ENCODE data around the gene PRSS1.

Gene PRSS1

GRCh38 chr7:142722248-142722794 is 27.0 kb upstream of the PRSS1 start:
- no peaks in the 10 kb centered on the region for H4K20me1 ChIP-seq (ENCODE audit: low read depth, low read length)
- H3K9ac ChIP-seq (ENCODE audit: low read length), result no peak overlapping the region
- no peak overlapping the region for H2AFZ ChIP-seq (ENCODE audit: low read depth, low read length, severe bottlenecking)
- H3F3A ChIP-seq (ENCODE audit: insufficient read depth), result no peaks in the 10 kb centered on the region
- H3K4me3 ChIP-seq (ENCODE audit: insufficient read depth, low read length, poor library complexity, severe bottlenecking), result no peak overlapping the region
- H3K9me2 ChIP-seq (replicated peaks; ENCODE audit: insufficient read depth, low read length), result no peaks in the 10 kb centered on the region
- no peak overlapping the region for H3K4me2 ChIP-seq (ENCODE audit: low read depth, low read length, poor library complexity, severe bottlenecking)
- H3K9me3 ChIP-seq (ENCODE audit: insufficient read depth, low read length), result no peaks in the 10 kb centered on the region
- no peaks in the 10 kb centered on the region for H3K27me3 ChIP-seq (ENCODE audit: low read length)
- H3K27ac ChIP-seq (ENCODE audit: low read depth, low read length), result no peak overlapping the region
- H3K36me3 ChIP-seq (ENCODE audit: low read length), result no peaks in the 10 kb centered on the region
- no peaks in the 10 kb centered on the region for H3K79me2 ChIP-seq (ENCODE audit: insufficient read depth, low read length)
- TF ChIP-seq EZH2phosphoT487 (conservative IDR thresholded peaks at IDR 0.05; ENCODE audit: low read length) (no peak), CTCF (IDR thresholded peaks at IDR 0.05; ENCODE audit: insufficient read depth, low read length, poor library complexity, severe bottlenecking) (no peak)

GRCh38 chr7:142733271-142733670 is 16.0 kb upstream of the PRSS1 start:
- Histone ChIP-seq H3K79me2 (ENCODE audit: insufficient read depth, low read length) (no peaks in the 10 kb centered on the region), H3K4me3 (ENCODE audit: insufficient read depth, low read length, poor library complexity, severe bottlenecking) (no peak overlapping the region), H3K27me3 (ENCODE audit: low read length) (no peaks in the 10 kb centered on the region), H3K9ac (ENCODE audit: low read length) (no peak overlapping the region), H4K20me1 (ENCODE audit: low read depth, low read length) (no peaks in the 10 kb centered on the region), H3K9me3 (ENCODE audit: insufficient read depth, low read length) (no peaks in the 10 kb centered on the region), H3K4me2 (ENCODE audit: low read depth, low read length, poor library complexity, severe bottlenecking) (peak overlapping the region; percentile 44), H3F3A (ENCODE audit: insufficient read depth) (no peaks in the 10 kb centered on the region), H3K9me2 (replicated peaks; ENCODE audit: insufficient read depth, low read length) (no peaks in the 10 kb centered on the region), H3K36me3 (ENCODE audit: low read length) (no peaks in the 10 kb centered on the region), H2AFZ (ENCODE audit: low read depth, low read length, severe bottlenecking) (peak overlapping the region; percentile 81), H3K27ac (ENCODE audit: low read depth, low read length) (no peak overlapping the region)
- TF ChIP-seq EZH2phosphoT487 (conservative IDR thresholded peaks at IDR 0.05; ENCODE audit: low read length) (no peak), CTCF (IDR thresholded peaks at IDR 0.05; ENCODE audit: insufficient read depth, low read length, poor library complexity, severe bottlenecking) (no peak)

DNA sequence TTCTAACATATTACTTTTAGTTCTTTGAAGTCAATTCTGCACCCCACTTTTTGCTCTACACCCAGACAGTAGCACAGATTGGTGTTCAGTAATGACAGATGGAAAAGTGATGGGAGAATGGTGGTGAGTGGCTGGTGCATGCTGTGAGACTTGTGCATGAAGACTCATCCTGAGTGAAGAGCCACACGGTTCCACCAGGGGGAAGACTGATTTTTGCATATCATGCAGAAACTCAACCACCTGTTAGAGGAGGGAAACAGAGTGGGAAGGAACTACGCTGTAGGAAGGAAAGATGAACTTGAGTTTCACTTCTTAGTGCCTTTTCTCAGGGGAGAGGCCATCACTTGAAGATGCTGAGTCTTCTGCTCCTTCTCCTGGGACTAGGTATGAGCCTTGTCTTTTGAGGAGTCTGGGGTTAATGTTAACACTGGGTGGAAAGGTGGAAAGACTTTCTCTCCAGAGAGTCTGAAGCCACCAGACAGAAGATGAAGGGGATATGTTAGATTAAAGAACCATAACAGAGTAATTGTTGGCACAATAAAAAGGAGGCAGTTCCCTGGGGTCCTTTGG is 9.3 kb upstream of the PRSS1 start:
- no peak overlapping the region for H3K27ac ChIP-seq (ENCODE audit: low read depth, low read length)
- H4K20me1 ChIP-seq (ENCODE audit: low read depth, low read length), result no peaks in the 10 kb centered on the region
- no peak overlapping the region for H3K9ac ChIP-seq (ENCODE audit: low read length)
- no peak overlapping the region for H3K4me3 ChIP-seq (ENCODE audit: insufficient read depth, low read length, poor library complexity, severe bottlenecking)
- H3K9me2 ChIP-seq (replicated peaks; ENCODE audit: insufficient read depth, low read length), result no peaks in the 10 kb centered on the region
- no peak overlapping the region for H2AFZ ChIP-seq (ENCODE audit: low read depth, low read length, severe bottlenecking)
- no peaks in the 10 kb centered on the region for H3F3A ChIP-seq (ENCODE audit: insufficient read depth)
- H3K27me3 ChIP-seq (ENCODE audit: low read length), result no peaks in the 10 kb centered on the region
- H3K79me2 ChIP-seq (ENCODE audit: insufficient read depth, low read length), result no peaks in the 10 kb centered on the region
- H3K4me2 ChIP-seq (ENCODE audit: low read depth, low read length, poor library complexity, severe bottlenecking), result peak overlapping the region; percentile 7
- H3K36me3 ChIP-seq (ENCODE audit: low read length), result no peaks in the 10 kb centered on the region
- TF ChIP-seq EZH2phosphoT487 (conservative IDR thresholded peaks at IDR 0.05; ENCODE audit: low read length), result no peak
- TF ChIP-seq CTCF (IDR thresholded peaks at IDR 0.05; ENCODE audit: insufficient read depth, low read length, poor library complexity, severe bottlenecking), result peak; percentile 24
- H3K9me3 ChIP-seq (ENCODE audit: insufficient read depth, low read length), result no peaks in the 10 kb centered on the region

Data from SU-DHL-6 (cell line).